Liver (tissue), 9 donors: Measurements from ENCODE around the gene HOXA5. TPM values are rescaled to one million over a fixed set of nuclear protein-coding genes. Genes with fewer than 3 reads are reported as not detected.
A peak's percentile ranks its signal among the peaks of the same experiment; 100 is the strongest.

Experiments used
- DNase-seq: peaks from one replicate; pipeline ENCODE4 v3.0.0-alpha.2; 2017; ENCODE audit warnings: low spot score
- H3K27ac ChIP-seq, 2 donors: one replicate each; pipeline ENCODE4 v1.7.0; 2013; ENCODE audit warnings: inconsistent platforms in 2 of 2, low read length in 2 of 2, control low read depth in 1 of 2, low read depth in 1 of 2, mild to moderate bottlenecking in 1 of 2
- H3K27me3 ChIP-seq, 4 donors: one replicate each; pipeline versions ENCODE4 v1.6.1 to v1.7.0; 2013; ENCODE audit warnings: low read length in 3 of 4, inconsistent platforms in 1 of 4, mild to moderate bottlenecking in 1 of 4, moderate library complexity in 1 of 4; ENCODE audit not compliant: control insufficient read depth in 4 of 4, insufficient read depth in 4 of 4
- H3K36me3 ChIP-seq, 4 donors: one replicate each; pipeline versions ENCODE4 v1.6.1 to v1.7.0; 2013; ENCODE audit warnings: low read length in 3 of 4, mild to moderate bottlenecking in 3 of 4, low read depth in 1 of 4, moderate library complexity in 1 of 4; ENCODE audit not compliant: control insufficient read depth in 4 of 4, insufficient read depth in 3 of 4
- H3K4me1 ChIP-seq, 4 donors: one replicate each; pipeline versions ENCODE4 v1.6.1 to v1.7.0; 2013; ENCODE audit warnings: low read length in 3 of 4, mild to moderate bottlenecking in 3 of 4, moderate library complexity in 1 of 4; ENCODE audit not compliant: control insufficient read depth in 4 of 4, insufficient read depth in 4 of 4
- H3K4me3 ChIP-seq, 3 donors: one replicate each; pipeline versions ENCODE4 v1.6.1 to v1.7.0; 2013; ENCODE audit warnings: low read length in 3 of 3, control low read depth in 1 of 3, low read depth in 1 of 3, mild to moderate bottlenecking in 1 of 3
- H3K9ac ChIP-seq, 2 donors: one replicate each; pipeline ENCODE4 v1.7.0; 2013; ENCODE audit warnings: low read length in 2 of 2, mild to moderate bottlenecking in 2 of 2, moderate library complexity in 2 of 2, control low read depth in 1 of 2, low read depth in 1 of 2
- H3K9me3 ChIP-seq, 4 donors: one replicate each; pipeline versions ENCODE4 v1.6.1 to v1.7.0; 2013; ENCODE audit warnings: low read length in 3 of 4; ENCODE audit not compliant: control insufficient read depth in 4 of 4
- EGR1 ChIP-seq, 2 donors: IDR thresholded peaks; 2 replicates each; pipeline ENCODE4 v1.6.1; 2016 to 2018; ENCODE audit warnings: antibody characterized with exemption in 2 of 2, low read depth in 2 of 2
- GABPA ChIP-seq, 2 donors: IDR thresholded peaks in 1 of 2; conservative IDR thresholded peaks in 1 of 2; 2 replicates each; pipeline ENCODE4 v1.6.1; 2016; ENCODE audit warnings: antibody characterized with exemption in 2 of 2, mild to moderate bottlenecking in 1 of 2, moderate library complexity in 1 of 2
- HNF4A ChIP-seq, 2 donors: conservative IDR thresholded peaks; 2 replicates each; pipeline ENCODE4 v1.6.1; 2016; ENCODE audit warnings: antibody characterized with exemption in 2 of 2, mild to moderate bottlenecking in 2 of 2
- HNF4G ChIP-seq: IDR thresholded peaks from 2 replicates; pipeline ENCODE4 v1.6.1; 2016; ENCODE audit warnings: antibody characterized with exemption
- JUND ChIP-seq, 2 donors: IDR thresholded peaks; 2 replicates each; pipeline ENCODE4 v1.6.1; 2016; ENCODE audit warnings: antibody characterized with exemption in 2 of 2
- NR2F2 ChIP-seq: IDR thresholded peaks from 2 replicates; pipeline ENCODE4 v1.6.1; 2016; ENCODE audit warnings: antibody characterized with exemption
- RAD21 ChIP-seq, 2 donors: IDR thresholded peaks; 2 replicates each; pipeline ENCODE4 v1.6.1; 2016; ENCODE audit warnings: antibody characterized with exemption in 2 of 2, mild to moderate bottlenecking in 2 of 2
- TAF1 ChIP-seq: conservative IDR thresholded peaks from 2 replicates; pipeline ENCODE4 v1.6.1; 2016; ENCODE audit warnings: antibody characterized with exemption, mild to moderate bottlenecking
- YY1 ChIP-seq: IDR thresholded peaks from 2 replicates; pipeline ENCODE4 v1.6.1; 2016; ENCODE audit warnings: antibody characterized with exemption, mild to moderate bottlenecking
- WGBS: extraction: QIAGEN DNeasy Blood & Tissue Kit; methylation state at CpG from one replicate; pipeline ENCODE4 v1.1.7; 2013; 5-methylcytosine and 5-hydroxymethylcytosine counted together
- polyA plus RNA-seq, 2 donors: library from polyadenylated mRNA; stranded (reverse) in 1 of 2; unstranded in 1 of 2; fragments of 200-250 nt in 1 of 2; fragments of >200 nt in 1 of 2; fragmentation: Nextera tagmentation in 1 of 2; extraction: Ambion mirVana in 1 of 2; gene quantifications; one replicate each; pipeline versions ENCODE4 v1.2.1 to v1.2.3, GENCODE V29; 2013 to 2015
- total RNA-seq, 2 donors: library from RNA; depleted of rRNA; stranded (reverse); fragments of >200 nt; gene quantifications; one replicate each; pipeline ENCODE4 v1.2.3, GENCODE V29; 2014
- TF ChIP-seq, protein P1 (sequence below): IDR thresholded peaks from 2 replicates; pipeline ENCODE4 v1.6.1; 2016; ENCODE audit warnings: antibody characterized with exemption
- TF ChIP-seq, protein P2 (sequence below): fragments of 150-350 bp; IDR thresholded peaks from 2 replicates; pipeline ENCODE4 v1.5.1; 2017; ENCODE audit warnings: improper control_type of control experiment, low read depth, low read length; ENCODE audit not compliant: missing input control
- TF ChIP-seq, protein P3 (sequence below): IDR thresholded peaks from 2 replicates; pipeline ENCODE4 v1.6.1; 2016; ENCODE audit warnings: antibody characterized with exemption
- TF ChIP-seq, protein P4 (sequence below): IDR thresholded peaks from 2 replicates; pipeline ENCODE4 v1.6.1; 2016; ENCODE audit warnings: antibody characterized with exemption, mild to moderate bottlenecking
- donor health status: healthy.
- donor health status: healthy.
- donor health status: healthy.
- donor health status: healthy.
- donor health status: healthy.

Gene HOXA5
- total and polyA plus RNA-seq, 4 donors = 0.40 to 2.1 (median 0.66) TPM

GRCh38 chr7:27123007-27123476, 20.4 kb downstream of the HOXA5 start:
- no peak for DNase-seq
- no peak overlapping the region for H3K9ac ChIP-seq

GRCh38 chr7:27122077-27122910, 21.2 kb downstream of the HOXA5 start:
- peaks cover 4 to 21% (median 11%) of the 10 kb centered on the region in 4 donors for H3K27me3 ChIP-seq
- H3K27ac ChIP-seq = no peak overlapping the region
- no peak for DNase-seq
- no peak overlapping the region for H3K9ac ChIP-seq
- TF ChIP-seq, protein P1, sequence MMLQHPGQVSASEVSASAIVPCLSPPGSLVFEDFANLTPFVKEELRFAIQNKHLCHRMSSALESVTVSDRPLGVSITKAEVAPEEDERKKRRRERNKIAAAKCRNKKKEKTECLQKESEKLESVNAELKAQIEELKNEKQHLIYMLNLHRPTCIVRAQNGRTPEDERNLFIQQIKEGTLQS = no peak
- TF ChIP-seq GABPA (IDR thresholded peaks at IDR 0.05 in 1 of 2, conservative IDR thresholded peaks at IDR 0.05 in 1 of 2) = no peak
- peak; percentile 31 for TF ChIP-seq HNF4G
- TF ChIP-seq NR2F2 = no peak
- TF ChIP-seq, protein P2, sequence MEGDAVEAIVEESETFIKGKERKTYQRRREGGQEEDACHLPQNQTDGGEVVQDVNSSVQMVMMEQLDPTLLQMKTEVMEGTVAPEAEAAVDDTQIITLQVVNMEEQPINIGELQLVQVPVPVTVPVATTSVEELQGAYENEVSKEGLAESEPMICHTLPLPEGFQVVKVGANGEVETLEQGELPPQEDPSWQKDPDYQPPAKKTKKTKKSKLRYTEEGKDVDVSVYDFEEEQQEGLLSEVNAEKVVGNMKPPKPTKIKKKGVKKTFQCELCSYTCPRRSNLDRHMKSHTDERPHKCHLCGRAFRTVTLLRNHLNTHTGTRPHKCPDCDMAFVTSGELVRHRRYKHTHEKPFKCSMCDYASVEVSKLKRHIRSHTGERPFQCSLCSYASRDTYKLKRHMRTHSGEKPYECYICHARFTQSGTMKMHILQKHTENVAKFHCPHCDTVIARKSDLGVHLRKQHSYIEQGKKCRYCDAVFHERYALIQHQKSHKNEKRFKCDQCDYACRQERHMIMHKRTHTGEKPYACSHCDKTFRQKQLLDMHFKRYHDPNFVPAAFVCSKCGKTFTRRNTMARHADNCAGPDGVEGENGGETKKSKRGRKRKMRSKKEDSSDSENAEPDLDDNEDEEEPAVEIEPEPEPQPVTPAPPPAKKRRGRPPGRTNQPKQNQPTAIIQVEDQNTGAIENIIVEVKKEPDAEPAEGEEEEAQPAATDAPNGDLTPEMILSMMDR = no peak
- TF ChIP-seq, protein P3, sequence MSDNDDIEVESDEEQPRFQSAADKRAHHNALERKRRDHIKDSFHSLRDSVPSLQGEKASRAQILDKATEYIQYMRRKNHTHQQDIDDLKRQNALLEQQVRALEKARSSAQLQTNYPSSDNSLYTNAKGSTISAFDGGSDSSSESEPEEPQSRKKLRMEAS = no peak
- no peak for TF ChIP-seq RAD21 (IDR thresholded peaks at IDR 0.05)
- no peak for TF ChIP-seq EGR1 (IDR thresholded peaks at IDR 0.05; ENCODE audit: low read depth in 2 of 2)
- TF ChIP-seq, protein P4, sequence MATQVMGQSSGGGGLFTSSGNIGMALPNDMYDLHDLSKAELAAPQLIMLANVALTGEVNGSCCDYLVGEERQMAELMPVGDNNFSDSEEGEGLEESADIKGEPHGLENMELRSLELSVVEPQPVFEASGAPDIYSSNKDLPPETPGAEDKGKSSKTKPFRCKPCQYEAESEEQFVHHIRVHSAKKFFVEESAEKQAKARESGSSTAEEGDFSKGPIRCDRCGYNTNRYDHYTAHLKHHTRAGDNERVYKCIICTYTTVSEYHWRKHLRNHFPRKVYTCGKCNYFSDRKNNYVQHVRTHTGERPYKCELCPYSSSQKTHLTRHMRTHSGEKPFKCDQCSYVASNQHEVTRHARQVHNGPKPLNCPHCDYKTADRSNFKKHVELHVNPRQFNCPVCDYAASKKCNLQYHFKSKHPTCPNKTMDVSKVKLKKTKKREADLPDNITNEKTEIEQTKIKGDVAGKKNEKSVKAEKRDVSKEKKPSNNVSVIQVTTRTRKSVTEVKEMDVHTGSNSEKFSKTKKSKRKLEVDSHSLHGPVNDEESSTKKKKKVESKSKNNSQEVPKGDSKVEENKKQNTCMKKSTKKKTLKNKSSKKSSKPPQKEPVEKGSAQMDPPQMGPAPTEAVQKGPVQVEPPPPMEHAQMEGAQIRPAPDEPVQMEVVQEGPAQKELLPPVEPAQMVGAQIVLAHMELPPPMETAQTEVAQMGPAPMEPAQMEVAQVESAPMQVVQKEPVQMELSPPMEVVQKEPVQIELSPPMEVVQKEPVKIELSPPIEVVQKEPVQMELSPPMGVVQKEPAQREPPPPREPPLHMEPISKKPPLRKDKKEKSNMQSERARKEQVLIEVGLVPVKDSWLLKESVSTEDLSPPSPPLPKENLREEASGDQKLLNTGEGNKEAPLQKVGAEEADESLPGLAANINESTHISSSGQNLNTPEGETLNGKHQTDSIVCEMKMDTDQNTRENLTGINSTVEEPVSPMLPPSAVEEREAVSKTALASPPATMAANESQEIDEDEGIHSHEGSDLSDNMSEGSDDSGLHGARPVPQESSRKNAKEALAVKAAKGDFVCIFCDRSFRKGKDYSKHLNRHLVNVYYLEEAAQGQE = no peak
- TF ChIP-seq HNF4A (conservative IDR thresholded peaks at IDR 0.05) = peak; percentile 67 to 73
- TF ChIP-seq YY1 = no peak
- TF ChIP-seq JUND (IDR thresholded peaks at IDR 0.05) = no peak
- 24% methylated on average over 42 of the region's 42 CpGs for WGBS
- H3K4me1 ChIP-seq = peaks cover 4 to 16% (median 9%) of the 10 kb centered on the region in 4 donors
- H3K4me3 ChIP-seq = no peak overlapping the region
- H3K36me3 ChIP-seq = no peaks in the 10 kb centered on the region
- H3K9me3 ChIP-seq = peaks cover 0 to 4% (median 0%) of the 10 kb centered on the region in 4 donors

More at GRCh38 chr7:27123007-27123476, 20.4 kb downstream of the HOXA5 start:
- WGBS = 28% methylated on average over 14 of the region's 14 CpGs
- H3K27me3 ChIP-seq = peaks cover 3 to 21% (median 11%) of the 10 kb centered on the region in 4 donors
- peaks cover 0 to 4% (median 0%) of the 10 kb centered on the region in 4 donors for H3K9me3 ChIP-seq
- TF ChIP-seq NR2F2 (no peak), JUND (IDR thresholded peaks at IDR 0.05) (no peak), EGR1 (IDR thresholded peaks at IDR 0.05; ENCODE audit: low read depth in 2 of 2) (no peak), TAF1 (no peak)
- peaks cover 4 to 16% (median 9%) of the 10 kb centered on the region in 4 donors for H3K4me1 ChIP-seq
- H3K36me3 ChIP-seq = no peaks in the 10 kb centered on the region
- H3K27ac ChIP-seq = no peak overlapping the region
- H3K4me3 ChIP-seq = no peak overlapping the region
